Neural cell (in vitro differentiated cells): ENCODE data around the gene L3MBTL2. TPM values are rescaled to one million over a fixed set of nuclear protein-coding genes. Genes with fewer than 3 reads are reported as not detected.

Source experiments
- H2AFZ ChIP-seq: fragments of 200-600, 300-800 bp; sonication (generic), shearing (Covaris generic); 2 replicates; pipeline ENCODE4 v1.6.0; 2014; ENCODE audit warnings: low read depth, mild to moderate bottlenecking, antibody characterized with exemption, low read length, moderate library complexity
- H3F3A ChIP-seq: fragments of 200-600 bp; shearing (Covaris generic); 2 replicates; pipeline ENCODE4 v1.6.1; 2016; ENCODE audit warnings: mild to moderate bottlenecking, moderate library complexity, mixed read lengths, antibody characterized with exemption, low read length; ENCODE audit not compliant: insufficient read depth, poor library complexity, severe bottlenecking
- H3K27ac ChIP-seq: fragments of 200-600, 300-800 bp; sonication (generic), shearing (Covaris generic); 2 replicates; pipeline ENCODE4 v1.5.1; 2014; ENCODE audit warnings: mild to moderate bottlenecking, low read length, moderate library complexity
- H3K27me3 ChIP-seq: fragments of 300-800, 200-600 bp; sonication (generic), shearing (Covaris generic); 2 replicates; pipeline ENCODE4 v1.6.0; 2014; ENCODE audit warnings: mild to moderate bottlenecking, low read depth, low read length, moderate library complexity; ENCODE audit not compliant: insufficient read depth
- H3K36me3 ChIP-seq: fragments of 300-800, 200-600 bp; sonication (generic), shearing (Covaris generic); 2 replicates; pipeline ENCODE4 v1.5.1; 2014; ENCODE audit warnings: mild to moderate bottlenecking, antibody characterized with exemption, low read length, moderate library complexity; ENCODE audit not compliant: insufficient read depth
- H3K4me2 ChIP-seq: fragments of 300-800, 200-600 bp; sonication (generic), shearing (Covaris generic); 2 replicates; pipeline ENCODE4 v1.6.0; 2014; ENCODE audit warnings: mild to moderate bottlenecking, low read length
- H3K4me3 ChIP-seq: fragments of 300-800, 200-600 bp; sonication (generic), shearing (Covaris generic); 2 replicates; pipeline ENCODE4 v1.5.1; 2014; ENCODE audit warnings: mild to moderate bottlenecking, low read length, moderate library complexity
- H3K79me2 ChIP-seq: fragments of 200-600 bp; shearing (Covaris generic); replicated peaks from 2 replicates; pipeline ENCODE4 v1.6.0; 2014; ENCODE audit warnings: mild to moderate bottlenecking, low read length, moderate library complexity; ENCODE audit not compliant: insufficient read depth
- H3K9ac ChIP-seq: fragments of 300-800, 200-600 bp; sonication (generic), shearing (Covaris generic); 2 replicates; pipeline ENCODE4 v1.6.1; 2016; ENCODE audit warnings: mild to moderate bottlenecking, low read length, mixed read lengths
- H3K9me2 ChIP-seq: fragments of 200-600 bp; shearing (Covaris generic); 2 replicates; pipeline ENCODE4 v1.6.1; 2016; ENCODE audit warnings: mild to moderate bottlenecking, low read length, mixed read lengths; ENCODE audit not compliant: insufficient read depth
- H3K9me3 ChIP-seq: fragments of 200-600, 300-800 bp; sonication (generic), shearing (Covaris generic); 2 replicates; pipeline ENCODE4 v1.6.1; 2016; ENCODE audit warnings: mild to moderate bottlenecking, mixed run types, low read length, moderate library complexity, mixed read lengths
- H4K20me1 ChIP-seq: fragments of 200-600 bp; shearing (Covaris generic); 2 replicates; pipeline ENCODE4 v1.6.1; 2016; ENCODE audit warnings: mild to moderate bottlenecking, mixed run types; ENCODE audit not compliant: insufficient read depth
- CTCF ChIP-seq: fragments of 450-650 bp; IDR thresholded peaks from 2 replicates; pipeline ENCODE4 v1.5.1; 2014; ENCODE audit warnings: antibody characterized with exemption, mild to moderate bottlenecking, moderate library complexity; ENCODE audit not compliant: poor library complexity, severe bottlenecking
- EP300 ChIP-seq: fragments of 450-650 bp; conservative IDR thresholded peaks from 2 replicates; pipeline ENCODE4 v1.6.1; 2014; ENCODE audit warnings: antibody characterized with exemption, mild to moderate bottlenecking, moderate library complexity; ENCODE audit not compliant: poor library complexity, severe bottlenecking
- EZH2 ChIP-seq: fragments of 200-600, 300-800 bp; shearing (Covaris generic), sonication (generic); IDR thresholded peaks from 2 replicates; pipeline ENCODE4 v1.6.1; 2014; ENCODE audit warnings: antibody characterized with exemption, low read length, borderline replicate concordance, mild to moderate bottlenecking; ENCODE audit not compliant: insufficient read depth, poor library complexity, severe bottlenecking
- MXI1 ChIP-seq: fragments of 450-650 bp; conservative IDR thresholded peaks from 2 replicates; pipeline ENCODE4 v1.6.1; 2014; ENCODE audit warnings: antibody characterized with exemption, mild to moderate bottlenecking; ENCODE audit not compliant: poor library complexity, severe bottlenecking
- POLR2AphosphoS5 ChIP-seq: IDR thresholded peaks from 2 replicates; pipeline ENCODE4 v1.6.1; 2012
- RAD21 ChIP-seq: fragments of 450-650 bp; conservative IDR thresholded peaks from 2 replicates; pipeline ENCODE4 v1.6.1; 2014; ENCODE audit warnings: antibody characterized with exemption, mild to moderate bottlenecking, moderate library complexity
- REST ChIP-seq: IDR thresholded peaks from 2 replicates; pipeline ENCODE4 v1.6.1; 2012; ENCODE audit warnings: borderline replicate concordance
- SMC3 ChIP-seq: fragments of 450-650 bp; conservative IDR thresholded peaks from 2 replicates; pipeline ENCODE4 v1.6.1; 2014; ENCODE audit warnings: antibody characterized with exemption, mild to moderate bottlenecking, moderate library complexity; ENCODE audit not compliant: poor library complexity
- TAF1 ChIP-seq: IDR thresholded peaks from 2 replicates; pipeline ENCODE4 v1.6.1; 2012; ENCODE audit warnings: low read depth
- polyA plus RNA-seq: library from polyadenylated mRNA; depleted of rRNA; stranded (reverse); fragments of >200 nt; gene quantifications from 2 replicates; pipeline ENCODE4 v1.2.3, GENCODE V29; 2014

L3MBTL2 gene
- polyA plus RNA-seq, 1 donor from 2014 or later, result 32.5 TPM

GRCh38 chr22:41256254-41257253, 51.4 kb downstream of the L3MBTL2 start:
- peaks cover 7% of the 10 kb centered on the region for H3K36me3 ChIP-seq

More at GRCh38 chr22:41256254-41257253, 51.4 kb downstream of the L3MBTL2 start:
- Histone ChIP-seq H3K27me3 (no peaks in the 10 kb centered on the region), H3F3A (no peaks in the 10 kb centered on the region), H3K9ac (no peak overlapping the region), H2AFZ (no peak overlapping the region), H3K4me3 (no peak overlapping the region), H3K4me2 (no peak overlapping the region), H3K27ac (no peak overlapping the region), H3K9me3 (no peaks in the 10 kb centered on the region), H4K20me1 (no peaks in the 10 kb centered on the region), H3K9me2 (no peaks in the 10 kb centered on the region), H3K79me2 (no peaks in the 10 kb centered on the region)
- TF ChIP-seq REST (no peak), EP300 (no peak), MXI1 (no peak), TAF1 (no peak), POLR2AphosphoS5 (no peak), SMC3 (no peak), EZH2 (no peak), CTCF (no peak), RAD21 (no peak)
